Testis (tissue), 3 donors: ENCODE data around the gene TREH. TPM values are rescaled to one million over a fixed set of nuclear protein-coding genes. Genes with fewer than 3 reads are reported as not detected.

Source experiments
- DNase-seq: peaks from one replicate; pipeline ENCODE4 v3.0.0-alpha.2; 2019
- H3K27ac ChIP-seq, 2 donors: fragments of 200-600 bp; sonication (generic); one replicate each; pipeline ENCODE4 v1.5.1; 2019
- H3K27me3 ChIP-seq: fragments of 200-600 bp; sonication (generic); one replicate; pipeline ENCODE4 v1.5.1; 2019
- H3K36me3 ChIP-seq: fragments of 200-600 bp; sonication (generic); one replicate; pipeline ENCODE4 v1.5.1; 2017; ENCODE audit warnings: low read depth; ENCODE audit errors: missing control alignments
- H3K4me1 ChIP-seq: fragments of 200-600 bp; sonication (generic); one replicate; pipeline ENCODE4 v1.5.1; 2019
- H3K4me3 ChIP-seq, 2 donors: fragments of 200-600 bp; sonication (generic); one replicate each; pipeline ENCODE4 v1.5.1; 2017 to 2019
- H3K9me3 ChIP-seq: fragments of 200-600 bp; sonication (generic); one replicate; pipeline ENCODE4 v1.5.1; 2017
- POLR2A ChIP-seq: fragments of 450-650 bp; IDR thresholded peaks from one replicate; pipeline ENCODE4 v1.6.1; 2017; ENCODE audit warnings: antibody characterized with exemption, mild to moderate bottlenecking, moderate library complexity
- WGBS, 2 donors: methylation state at CpG; one replicate each; pipeline ENCODE4 v1.1.5; 2018; 5-methylcytosine and 5-hydroxymethylcytosine counted together
- intact Hi-C: fragments of 100-400 bp; cut with DNase I; formaldehyde crosslinking; loops from one replicate; pipeline ENCODE4 v1.15.1; 2023; ENCODE audit warnings: low total_unique reads
- polyA plus RNA-seq: library from polyadenylated mRNA; stranded (reverse); fragments of 350-450 nt; fragmentation: Illumina TruSeq; extraction: RNeasy Lipid Tissue Mini Kit (QIAGEN cat#74804); gene quantifications from one replicate; pipeline ENCODE4 v1.2.3, GENCODE V29; 2014; ENCODE audit warnings: low read depth, low replicate concordance; ENCODE audit not compliant: insufficient read depth
- total RNA-seq, 2 donors: library from RNA; depleted of rRNA; stranded (reverse); fragments of >200 nt; gene quantifications; one replicate each; pipeline ENCODE4 v1.2.3, GENCODE V29; 2016
- TF ChIP-seq, protein P1 (sequence below), 3 experiments: fragments of 450-650 bp in 2 of 3; fragments of 200-600 bp in 1 of 3; sonication (generic) in 1 of 3; IDR thresholded peaks; one replicate each; pipeline ENCODE4 v1.5.1; 2016 to 2019; ENCODE audit warnings: antibody characterized with exemption in 3 of 3, mild to moderate bottlenecking in 2 of 3, moderate library complexity in 1 of 3

TREH gene
- total and polyA plus RNA-seq, 3 donors from 2014 or later = 0.62 to 4.0 (median 1.7) TPM

- Histone ChIP-seq H3K27me3 (no peaks in the 10 kb centered on the region), H3K36me3 (no peaks in the 10 kb centered on the region), H3K4me1 (no peaks in the 10 kb centered on the region), H3K4me3 (no peak overlapping the region), H3K27ac (no peak overlapping the region), H3K9me3 (no peaks in the 10 kb centered on the region)
- 90% methylated on average over 2 of the region's 2 CpGs for WGBS, 2 donors
- no peak for DNase-seq
- intact Hi-C loops = loop anchor here (10.0 kb wide), 1 partner anchor 62 kb away; no protein-coding TSS in a partner anchor
- TF ChIP-seq POLR2A = no peak
- TF ChIP-seq, protein P1, sequence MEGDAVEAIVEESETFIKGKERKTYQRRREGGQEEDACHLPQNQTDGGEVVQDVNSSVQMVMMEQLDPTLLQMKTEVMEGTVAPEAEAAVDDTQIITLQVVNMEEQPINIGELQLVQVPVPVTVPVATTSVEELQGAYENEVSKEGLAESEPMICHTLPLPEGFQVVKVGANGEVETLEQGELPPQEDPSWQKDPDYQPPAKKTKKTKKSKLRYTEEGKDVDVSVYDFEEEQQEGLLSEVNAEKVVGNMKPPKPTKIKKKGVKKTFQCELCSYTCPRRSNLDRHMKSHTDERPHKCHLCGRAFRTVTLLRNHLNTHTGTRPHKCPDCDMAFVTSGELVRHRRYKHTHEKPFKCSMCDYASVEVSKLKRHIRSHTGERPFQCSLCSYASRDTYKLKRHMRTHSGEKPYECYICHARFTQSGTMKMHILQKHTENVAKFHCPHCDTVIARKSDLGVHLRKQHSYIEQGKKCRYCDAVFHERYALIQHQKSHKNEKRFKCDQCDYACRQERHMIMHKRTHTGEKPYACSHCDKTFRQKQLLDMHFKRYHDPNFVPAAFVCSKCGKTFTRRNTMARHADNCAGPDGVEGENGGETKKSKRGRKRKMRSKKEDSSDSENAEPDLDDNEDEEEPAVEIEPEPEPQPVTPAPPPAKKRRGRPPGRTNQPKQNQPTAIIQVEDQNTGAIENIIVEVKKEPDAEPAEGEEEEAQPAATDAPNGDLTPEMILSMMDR (IDR thresholded peaks at IDR 0.05) = no peak
Measured at GRCh38 chr11:118657238-118657637, 22.2 kb downstream of the TREH start.

- no peak for TF ChIP-seq POLR2A
- TF ChIP-seq, protein P1 (IDR thresholded peaks at IDR 0.05) = no peak
- no peaks in the 10 kb centered on the region for H3K4me1 ChIP-seq
- no peaks in the 10 kb centered on the region for H3K9me3 ChIP-seq
- 87 to 93% methylated on average over 5 of the region's 5 CpGs for WGBS, 2 donors
- DNase-seq = no peak
- no peak overlapping the region for H3K4me3 ChIP-seq
- no peaks in the 10 kb centered on the region for H3K27me3 ChIP-seq
- H3K36me3 ChIP-seq = no peaks in the 10 kb centered on the region
- no peak overlapping the region for H3K27ac ChIP-seq
- intact Hi-C loops = loop anchor here (10.0 kb wide), 1 partner anchor 62 kb away; no protein-coding TSS in a partner anchor
Measured at GRCh38 chr11:118656563-118657165, 22.8 kb downstream of the TREH start.

DNA sequence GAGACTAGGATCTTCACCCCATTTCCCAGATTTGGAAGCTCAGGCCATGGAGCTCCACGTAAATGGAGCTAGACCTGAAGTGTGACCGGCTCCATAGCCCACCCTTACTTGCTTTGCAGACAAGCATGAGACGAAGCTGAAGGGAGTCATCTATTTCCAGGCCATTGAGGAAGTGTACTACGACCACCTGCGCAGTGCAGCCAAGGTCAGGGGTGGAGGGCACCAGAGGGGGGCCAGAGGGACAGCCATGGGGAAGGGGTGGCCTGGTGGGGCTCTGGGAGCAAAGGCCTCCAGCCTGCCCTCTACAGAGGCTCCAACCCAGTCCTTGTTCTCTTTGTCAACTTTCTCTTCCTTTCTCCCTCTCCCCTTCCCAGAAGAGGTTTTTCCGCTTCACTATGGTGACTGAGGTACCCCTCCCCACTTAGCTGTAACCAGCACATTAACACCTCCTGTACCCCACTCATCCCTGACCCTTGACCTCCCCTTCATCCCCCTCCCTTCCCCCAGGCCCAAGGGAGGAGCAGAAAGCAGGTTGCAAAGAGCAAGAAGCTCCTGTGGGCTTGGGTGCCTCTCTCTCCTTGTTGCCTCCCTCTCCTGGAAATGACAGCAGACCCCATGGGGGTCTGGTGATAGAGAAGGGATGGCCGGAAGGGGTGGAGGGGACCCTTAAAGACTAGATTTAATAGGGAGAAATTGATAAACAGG lies 23.8 kb downstream of the TREH start:
- H3K36me3 ChIP-seq = no peaks in the 10 kb centered on the region
- TF ChIP-seq, protein P1 (IDR thresholded peaks at IDR 0.05) = no peak
- no peak for TF ChIP-seq POLR2A
- no peak overlapping the region for H3K27ac ChIP-seq
- H3K27me3 ChIP-seq = no peaks in the 10 kb centered on the region
- no peaks in the 10 kb centered on the region for H3K4me1 ChIP-seq
- 87 to 96% methylated on average over 7 of the region's 7 CpGs for WGBS, 2 donors
- intact Hi-C loops = loop anchor here (10.0 kb wide), 1 partner anchor 61 kb away; no protein-coding TSS in a partner anchor
- DNase-seq = no peak
- H3K9me3 ChIP-seq = no peaks in the 10 kb centered on the region
- H3K4me3 ChIP-seq = no peak overlapping the region

GRCh38 chr11:118653684-118654390 lies 25.6 kb downstream of the TREH start:
- TF ChIP-seq, protein P1 (IDR thresholded peaks at IDR 0.05) = no peak
- no peak for TF ChIP-seq POLR2A
- WGBS, 2 donors = 82 to 83% methylated on average over 8 of the region's 8 CpGs
- Histone ChIP-seq H3K4me3 (no peak overlapping the region), H3K9me3 (no peaks in the 10 kb centered on the region), H3K27ac (no peak overlapping the region), H3K4me1 (no peaks in the 10 kb centered on the region), H3K36me3 (no peaks in the 10 kb centered on the region), H3K27me3 (no peaks in the 10 kb centered on the region)
- no peak for DNase-seq
- intact Hi-C loops = loop anchor here (10.0 kb wide), 1 partner anchor 59 kb away; no protein-coding TSS in a partner anchor
